Mesothelial cell of epicardium (in vitro differentiated cells): ENCODE results near the gene UBE2N. TPM values are rescaled to one million over a fixed set of nuclear protein-coding genes. Genes with fewer than 3 reads are reported as not detected.

Source experiments
- DNase-seq, 2 experiments: peaks; one replicate each; pipeline ENCODE4 v3.0.0; 2021; ENCODE audit warnings: low spot score in 2 of 2; ENCODE audit not compliant: unreplicated experiment in 2 of 2
- H3K27ac Mint-ChIP-seq: 2 replicates; pipeline ENCODE4 v1.8.0; 2021; ENCODE audit warnings: mixed read lengths
- H3K27me3 Mint-ChIP-seq: 2 replicates; pipeline ENCODE4 v1.8.0; 2021; ENCODE audit warnings: low read depth, mixed read lengths
- H3K36me3 Mint-ChIP-seq: 2 replicates; pipeline ENCODE4 v1.8.0; 2021; ENCODE audit warnings: mixed read lengths
- H3K4me1 Mint-ChIP-seq: 2 replicates; pipeline ENCODE4 v1.8.0; 2021; ENCODE audit warnings: mixed read lengths
- H3K4me3 Mint-ChIP-seq: 2 replicates; pipeline ENCODE4 v1.8.0; 2021; ENCODE audit warnings: mild to moderate bottlenecking, moderate library complexity, mixed read lengths
- H3K9me3 Mint-ChIP-seq: 2 replicates; pipeline ENCODE4 v1.8.0; 2021; ENCODE audit warnings: mixed read lengths
- CTCF ChIP-seq: fragments of 200-600 bp; sonication (generic); IDR thresholded peaks from one replicate; pipeline ENCODE4 v1.5.0; 2021; ENCODE audit warnings: antibody characterized with exemption; ENCODE audit not compliant: unreplicated experiment
- total RNA-seq: library from RNA; stranded (reverse); gene quantifications from 3 replicates; pipeline ENCODE4 v1.2.1, GENCODE V29; 2021

Gene UBE2N
- total RNA-seq, 1 donor from 2014 or later: 90.6 TPM

- H3K36me3 Mint-ChIP-seq: no peaks in the 10 kb centered on the region
- H3K4me3 Mint-ChIP-seq: no peak overlapping the region
- H3K27me3 Mint-ChIP-seq: no peaks in the 10 kb centered on the region
- H3K4me1 Mint-ChIP-seq: peaks cover 69% of the 10 kb centered on the region
- peak overlapping the region; percentile 64 for H3K27ac Mint-ChIP-seq
- no peak for TF ChIP-seq CTCF
- no peak for DNase-seq
- H3K9me3 Mint-ChIP-seq: no peaks in the 10 kb centered on the region
Observed at GRCh38 chr12:93425736-93426411, 15.9 kb downstream of the UBE2N start.

- H3K27ac Mint-ChIP-seq: no peak overlapping the region
- H3K9me3 Mint-ChIP-seq: no peaks in the 10 kb centered on the region
- no peaks in the 10 kb centered on the region for H3K36me3 Mint-ChIP-seq
- TF ChIP-seq CTCF: no peak
- no peak overlapping the region for H3K4me3 Mint-ChIP-seq
- peaks cover 51% of the 10 kb centered on the region for H3K4me1 Mint-ChIP-seq
- no peaks in the 10 kb centered on the region for H3K27me3 Mint-ChIP-seq
- no peak for DNase-seq
Observed at GRCh38 chr12:93422050-93422449, 19.7 kb downstream of the UBE2N start.

- Mint-ChIP-seq H3K27ac (peak overlapping the region; percentile 56), H3K9me3 (peaks cover 1% of the 10 kb centered on the region), H3K27me3 (no peaks in the 10 kb centered on the region), H3K4me1 (peaks cover 40% of the 10 kb centered on the region), H3K36me3 (peaks cover 2% of the 10 kb centered on the region), H3K4me3 (no peak overlapping the region)
- TF ChIP-seq CTCF: peak; percentile 86
- no peak for DNase-seq
Observed at GRCh38 chr12:93419388-93420034, 22.2 kb downstream of the UBE2N start.

GRCh38 chr12:93417967-93418480, 23.7 kb downstream of the UBE2N start:
- H3K4me1 Mint-ChIP-seq: peaks cover 37% of the 10 kb centered on the region
- H3K4me3 Mint-ChIP-seq: no peak overlapping the region
- peaks cover 4% of the 10 kb centered on the region for H3K36me3 Mint-ChIP-seq
- no peak for DNase-seq
- no peak for TF ChIP-seq CTCF
- no peak overlapping the region for H3K27ac Mint-ChIP-seq
- H3K27me3 Mint-ChIP-seq: no peaks in the 10 kb centered on the region
- peaks cover 4% of the 10 kb centered on the region for H3K9me3 Mint-ChIP-seq

GRCh38 chr12:93415723-93416464, 25.9 kb downstream of the UBE2N start:
- no peak for DNase-seq
- Mint-ChIP-seq H3K27ac (peak overlapping the region; percentile 52), H3K4me3 (no peak overlapping the region), H3K27me3 (no peaks in the 10 kb centered on the region), H3K36me3 (peaks cover 7% of the 10 kb centered on the region), H3K9me3 (peaks cover 7% of the 10 kb centered on the region), H3K4me1 (peaks cover 34% of the 10 kb centered on the region)
- TF ChIP-seq CTCF: no peak
